ENCODE results near the gene SART3.
"Not testable (repeated sequence)": the region's sequence is repeated elsewhere in the genome, so short reads cannot be mapped to it uniquely, and the experiment has no call there.

SART3 gene

GRCh38 chr12:108518716-108519496, 42.1 kb downstream of the SART3 start:
- no peak for DNase-seq (ENCODE audit: low read depth)

- DNase-seq (ENCODE audit: low read depth) = no peak
Measured at GRCh38 chr12:108518101-108518715, 42.8 kb downstream of the SART3 start.

GRCh38 chr12:108517288-108518100, 43.5 kb downstream of the SART3 start:
- DNase-seq (ENCODE audit: low read depth) = no peak

- no peak for DNase-seq (ENCODE audit: low read depth)
Measured at GRCh38 chr12:108516511-108517275, 44.3 kb downstream of the SART3 start.

- no peak for DNase-seq (ENCODE audit: low read depth)
Measured at GRCh38 chr12:108515916-108516315, 45.1 kb downstream of the SART3 start.

GRCh38 chr12:108514973-108515814, 45.8 kb downstream of the SART3 start, which contains the start of gene FICD:
Gene FICD (plus strand): TSS chr12:108515277. CDS start chr12:108516973, 1,696 bp downstream.
- peak; percentile 99 for DNase-seq (ENCODE audit: low read depth)

- no peak for DNase-seq (ENCODE audit: low read depth)
Measured at GRCh38 chr12:108514468-108514972, 46.5 kb downstream of the SART3 start.

- DNase-seq (ENCODE audit: low read depth) = peak; percentile 60
Measured at GRCh38 chr12:108511633-108512540, 49.1 kb downstream of the SART3 start.

- DNase-seq (ENCODE audit: low read depth) = no peak
Measured at GRCh38 chr12:108510836-108511235, 50.1 kb downstream of the SART3 start.

- no peak for DNase-seq (ENCODE audit: low read depth)
Measured at GRCh38 chr12:108509806-108510205, 51.2 kb downstream of the SART3 start.

- DNase-seq (ENCODE audit: low read depth) = no peak
Measured at GRCh38 chr12:108507971-108508642, 52.9 kb downstream of the SART3 start.

- DNase-seq (ENCODE audit: low read depth) = no peak
Measured at GRCh38 chr12:108505129-108505528, 55.8 kb downstream of the SART3 start.

GRCh38 chr12:108502922-108503321, 58.1 kb downstream of the SART3 start:
- DNase-seq (ENCODE audit: low read depth) = no peak

GRCh38 chr12:108498136-108498535, 62.8 kb downstream of the SART3 start:
- DNase-seq (ENCODE audit: low read depth) = no peak

- DNase-seq (ENCODE audit: low read depth) = no peak
Measured at GRCh38 chr12:108495823-108496579, 65.0 kb downstream of the SART3 start.

- no peak for DNase-seq (ENCODE audit: low read depth)
Measured at GRCh38 chr12:108495054-108495453, 65.9 kb downstream of the SART3 start.

GRCh38 chr12:108491256-108491655, 69.7 kb downstream of the SART3 start:
- no peak for DNase-seq (ENCODE audit: low read depth)

- not testable (repeated sequence) for DNase-seq (ENCODE audit: low read depth)
Measured at GRCh38 chr12:108487029-108487428, 73.9 kb downstream of the SART3 start.

All from stimulated activated CD4-positive, alpha-beta T cell treated with anti-CD3 and anti-CD28 coated beads, Interleukin-2, amount 100 ng/mL, for 4 hours (primary cell).